Lower leg skin (tissue), 3 donors: ENCODE data around the gene SLC10A7.

Source experiments
- CTCF ChIP-seq, 3 donors: fragments of 450-650 bp; IDR thresholded peaks; one replicate each; pipeline ENCODE4 v1.5.1; 2016; ENCODE audit warnings: antibody characterized with exemption in 3 of 3, mild to moderate bottlenecking in 3 of 3, moderate library complexity in 2 of 3
- POLR2A ChIP-seq, 2 donors: fragments of 450-650 bp; IDR thresholded peaks; one replicate each; pipeline ENCODE4 v1.6.1; 2016 to 2017; ENCODE audit warnings: antibody characterized with exemption in 2 of 2, mild to moderate bottlenecking in 1 of 2, moderate library complexity in 1 of 2

- TF ChIP-seq CTCF (IDR thresholded peaks at IDR 0.05) (no peak), POLR2A (IDR thresholded peaks at IDR 0.05) (no peak)
Observed at GRCh38 chr4:146336410-146336807, 185.3 kb downstream of the SLC10A7 start.
